ENCODE measurements around the gene ERC2.
"Not testable (repeated sequence)": the region's sequence is repeated elsewhere in the genome, so short reads cannot be mapped to it uniquely, and the experiment has no call there.

The ERC2 gene

GRCh38 chr3:55860049-55860721 is 608.1 kb downstream of the ERC2 start:
- peak; percentile 67 for DNase-seq

- DNase-seq, result no peak
Observed at GRCh38 chr3:55859305-55859704, 609.0 kb downstream of the ERC2 start.

GRCh38 chr3:55858727-55859126 is 609.5 kb downstream of the ERC2 start:
- no peak for DNase-seq

- no peak for DNase-seq
Observed at GRCh38 chr3:55858302-55858701, 610.0 kb downstream of the ERC2 start.

GRCh38 chr3:55857633-55858032 is 610.6 kb downstream of the ERC2 start:
- DNase-seq, result no peak

GRCh38 chr3:55855311-55855710 is 613.0 kb downstream of the ERC2 start:
- DNase-seq, result no peak

- DNase-seq, result no peak
Observed at GRCh38 chr3:55854494-55854893, 613.8 kb downstream of the ERC2 start.

GRCh38 chr3:55852326-55852725 is 615.9 kb downstream of the ERC2 start:
- DNase-seq, result no peak

GRCh38 chr3:55842204-55842603 is 626.1 kb downstream of the ERC2 start:
- DNase-seq, result no peak

GRCh38 chr3:55831876-55832275 is 636.4 kb downstream of the ERC2 start:
- DNase-seq, result not testable (repeated sequence)

GRCh38 chr3:55828712-55829111 is 639.6 kb downstream of the ERC2 start:
- no peak for DNase-seq

GRCh38 chr3:55827786-55828185 is 640.5 kb downstream of the ERC2 start:
- DNase-seq, result no peak

GRCh38 chr3:55826731-55827496 is 641.4 kb downstream of the ERC2 start:
- DNase-seq, result no peak

- no peak for DNase-seq
Observed at GRCh38 chr3:55826097-55826496, 642.2 kb downstream of the ERC2 start.

GRCh38 chr3:55824406-55824805 is 643.9 kb downstream of the ERC2 start:
- no peak for DNase-seq

GRCh38 chr3:55823829-55824228 is 644.4 kb downstream of the ERC2 start:
- DNase-seq, result no peak

- no peak for DNase-seq
Observed at GRCh38 chr3:55823001-55823400, 645.3 kb downstream of the ERC2 start.

GRCh38 chr3:55819005-55819404 is 649.3 kb downstream of the ERC2 start:
- no peak for DNase-seq

GRCh38 chr3:55818485-55818884 is 649.8 kb downstream of the ERC2 start:
- no peak for DNase-seq

GRCh38 chr3:55816794-55817576 is 651.3 kb downstream of the ERC2 start:
- no peak for DNase-seq

GRCh38 chr3:55815262-55815661 is 653.0 kb downstream of the ERC2 start:
- DNase-seq, result no peak

- no peak for DNase-seq
Observed at GRCh38 chr3:55813268-55814097, 654.8 kb downstream of the ERC2 start.

Data from COR-L47 (cell line).